Measurements from ENCODE around the gene HAUS3. TPM values are rescaled to one million over a fixed set of nuclear protein-coding genes. Genes with fewer than 3 reads are reported as not detected.

The HAUS3 gene
- total RNA-seq, 1 experiment from 2014 or later: 9.5 TPM

GRCh38 chr4:2290488-2290887, 48.6 kb upstream of the HAUS3 start:
- Histone ChIP-seq H2AFZ (ENCODE audit: low read length) (no peak overlapping the region), H3K4me2 (ENCODE audit: low read length) (no peak overlapping the region), H3K9me3 (ENCODE audit: low read length) (no peaks in the 10 kb centered on the region), H3K36me3 (ENCODE audit: low read depth, low read length) (no peaks in the 10 kb centered on the region), H3F3A (ENCODE audit: low read length, unreplicated experiment) (no peaks in the 10 kb centered on the region), H3K4me1 (ENCODE audit: insufficient read depth, low read length) (peaks cover 5% of the 10 kb centered on the region), H3K27ac (ENCODE audit: low read length) (no peak overlapping the region), H4K20me1 (ENCODE audit: low read length) (no peaks in the 10 kb centered on the region), H3K79me2 (ENCODE audit: low read length) (no peaks in the 10 kb centered on the region), H3K4me3 (ENCODE audit: low read length) (no peak overlapping the region), H3K9me2 (replicated peaks; ENCODE audit: low read length) (no peaks in the 10 kb centered on the region), H3K27me3 (ENCODE audit: low read length) (no peaks in the 10 kb centered on the region), H3K9ac (ENCODE audit: low read length) (no peak overlapping the region)
- CTCF ChIA-PET: no interaction called here
- ATAC-seq: no peak
- DNase-seq: no peak
- TF ChIP-seq CTCF (conservative IDR thresholded peaks at IDR 0.05; ENCODE audit: low read depth, low read length) (no peak), EZH2phosphoT487 (IDR thresholded peaks at IDR 0.05; ENCODE audit: borderline replicate concordance, low read length) (no peak), EZH2 (IDR thresholded peaks at IDR 0.05; ENCODE audit: low read length, unreplicated experiment) (no peak)
- POLR2A ChIA-PET (ENCODE audit: unreplicated experiment): no interaction called here
- BruUV-seq (replicated peaks): no TSS peak
- intact Hi-C loops (cut with micrococcal nuclease): no loop called here

GRCh38 chr4:2289955-2290333, 48.0 kb upstream of the HAUS3 start:
- ChIA-PET CTCF (no interaction called here), POLR2A (ENCODE audit: unreplicated experiment) (no interaction called here)
- no peaks in the 10 kb centered on the region for H4K20me1 ChIP-seq (ENCODE audit: low read length)
- peaks cover 10% of the 10 kb centered on the region for H3K4me1 ChIP-seq (ENCODE audit: insufficient read depth, low read length)
- H3F3A ChIP-seq (ENCODE audit: low read length, unreplicated experiment): no peaks in the 10 kb centered on the region
- no peak overlapping the region for H2AFZ ChIP-seq (ENCODE audit: low read length)
- BruUV-seq (replicated peaks): no TSS peak
- H3K79me2 ChIP-seq (ENCODE audit: low read length): no peaks in the 10 kb centered on the region
- no peak overlapping the region for H3K9ac ChIP-seq (ENCODE audit: low read length)
- no peaks in the 10 kb centered on the region for H3K9me2 ChIP-seq (replicated peaks; ENCODE audit: low read length)
- no peak for TF ChIP-seq EZH2phosphoT487 (IDR thresholded peaks at IDR 0.05; ENCODE audit: borderline replicate concordance, low read length)
- TF ChIP-seq EZH2 (IDR thresholded peaks at IDR 0.05; ENCODE audit: low read length, unreplicated experiment): no peak
- TF ChIP-seq CTCF (conservative IDR thresholded peaks at IDR 0.05; ENCODE audit: low read depth, low read length): no peak
- no peak for ATAC-seq
- no peak for DNase-seq
- no peaks in the 10 kb centered on the region for H3K36me3 ChIP-seq (ENCODE audit: low read depth, low read length)
- no peaks in the 10 kb centered on the region for H3K9me3 ChIP-seq (ENCODE audit: low read length)
- intact Hi-C loops (cut with micrococcal nuclease): no loop called here
- no peaks in the 10 kb centered on the region for H3K27me3 ChIP-seq (ENCODE audit: low read length)
- no peak overlapping the region for H3K4me3 ChIP-seq (ENCODE audit: low read length)
- H3K4me2 ChIP-seq (ENCODE audit: low read length): no peak overlapping the region
- no peak overlapping the region for H3K27ac ChIP-seq (ENCODE audit: low read length)

- Histone ChIP-seq H3F3A (ENCODE audit: low read length, unreplicated experiment) (no peaks in the 10 kb centered on the region), H2AFZ (ENCODE audit: low read length) (no peak overlapping the region), H3K4me3 (ENCODE audit: low read length) (no peak overlapping the region), H3K9ac (ENCODE audit: low read length) (no peak overlapping the region), H3K27ac (ENCODE audit: low read length) (no peak overlapping the region), H3K36me3 (ENCODE audit: low read depth, low read length) (no peaks in the 10 kb centered on the region), H3K9me2 (replicated peaks; ENCODE audit: low read length) (no peaks in the 10 kb centered on the region), H3K79me2 (ENCODE audit: low read length) (no peaks in the 10 kb centered on the region), H3K27me3 (ENCODE audit: low read length) (no peaks in the 10 kb centered on the region), H3K4me2 (ENCODE audit: low read length) (no peak overlapping the region), H3K4me1 (ENCODE audit: insufficient read depth, low read length) (peaks cover 11% of the 10 kb centered on the region), H4K20me1 (ENCODE audit: low read length) (no peaks in the 10 kb centered on the region), H3K9me3 (ENCODE audit: low read length) (no peaks in the 10 kb centered on the region)
- POLR2A ChIA-PET (ENCODE audit: unreplicated experiment): no interaction called here
- no TSS peak for BruUV-seq (replicated peaks)
- CTCF ChIA-PET: no interaction called here
- ATAC-seq: no peak
- no peak for DNase-seq
- TF ChIP-seq CTCF (conservative IDR thresholded peaks at IDR 0.05; ENCODE audit: low read depth, low read length) (no peak), EZH2 (IDR thresholded peaks at IDR 0.05; ENCODE audit: low read length, unreplicated experiment) (no peak), EZH2phosphoT487 (IDR thresholded peaks at IDR 0.05; ENCODE audit: borderline replicate concordance, low read length) (no peak)
- intact Hi-C loops (cut with micrococcal nuclease): no loop called here
These were observed 47.5 kb upstream of the HAUS3 start for GRCh38 chr4:2289311-2289954.
